K562 (cell line): ENCODE measurements around the gene FOXJ1. TPM values are rescaled to one million over a fixed set of nuclear protein-coding genes. Genes with fewer than 3 reads are reported as not detected.

ENCODE experiments used
- ATAC-seq: fragments of 200-7000 bp; cut with Tn5 transposase; 3 replicates; pipeline ENCODE4 v1.9.1; 2020; ENCODE audit warnings: moderate library complexity
- BruUV-seq: library from RNA; stranded (reverse); fragments of 400-500 nt; replicated peaks from 2 replicates; lab custom pipeline; 2021; lab: Mats Ljungman, UMichigan
- CTCF ChIA-PET: fragments of 300-600 bp; formaldehyde crosslinking; extraction: SDS; loops from one replicate; lab custom pipeline; 2021; ENCODE audit warnings: low intra/inter-chr PET ratio; lab: Yijun Ruan, JAX
- POLR2A ChIA-PET: fragments of 300-600, 350-650 bp; sonication (Branson Sonifier 250); formaldehyde crosslinking; extraction: SDS; loops from one replicate; lab custom pipeline; 2021; ENCODE audit warnings: antibody characterized with exemption, inconsistent platforms; lab: Yijun Ruan, JAX
- DNase-seq, 4 experiments: peaks; one replicate each; pipeline versions ENCODE4 v3.0.0 to v3.0.0-alpha.2; 2011 to 2018; ENCODE audit warnings: low spot score in 3 of 4, mixed read lengths in 3 of 4; ENCODE audit errors: extremely low read depth in 1 of 4
- FAIRE-seq: peaks from 2 replicates; lab custom pipeline; 2011; peaks lifted over from hg19 to GRCh38; lab: Jason Lieb, UNC
- H2AFZ ChIP-seq: 2 replicates; pipeline ENCODE4 v1.6.0; 2011; ENCODE audit warnings: low read depth, low read length, control low read depth, inconsistent platforms
- H3K27ac ChIP-seq: fragments of 200-600 bp; 3 replicates; pipeline ENCODE4 v1.8.0; 2011; ENCODE audit warnings: low read depth, mild to moderate bottlenecking, control low read depth, inconsistent platforms, low read length, moderate library complexity, mixed read lengths; ENCODE audit errors: extremely low read depth
- H3K27me3 ChIP-seq, 2 experiments: fragments of 300-600 bp in 1 of 2; 2 replicates in 1 of 2; 3 replicates in 1 of 2; pipeline versions ENCODE4 v1.6.0 to v1.8.0; 2011; ENCODE audit warnings: inconsistent platforms in 2 of 2, low read length in 2 of 2, mild to moderate bottlenecking in 1 of 2, mixed read lengths in 1 of 2, moderate library complexity in 1 of 2; ENCODE audit not compliant: control insufficient read depth in 2 of 2, insufficient read depth in 2 of 2
- H3K36me3 ChIP-seq: fragments of 300-600 bp; 3 replicates; pipeline ENCODE4 v1.8.0; 2011; ENCODE audit warnings: mild to moderate bottlenecking, low read length, inconsistent platforms; ENCODE audit not compliant: control insufficient read depth, insufficient read depth
- H3K4me1 ChIP-seq, 2 experiments: fragments of 200-600 bp in 1 of 2; replicated peaks in 1 of 2; 2 replicates in 1 of 2; 3 replicates in 1 of 2; pipeline versions ENCODE4 v1.5.1 to v1.8.0; 2011; ENCODE audit warnings: inconsistent platforms in 2 of 2, low read length in 2 of 2, mild to moderate bottlenecking in 1 of 2, mixed read lengths in 1 of 2, moderate library complexity in 1 of 2; ENCODE audit not compliant: control insufficient read depth in 2 of 2, insufficient read depth in 2 of 2
- H3K4me2 ChIP-seq: 2 replicates; pipeline ENCODE4 v1.6.1; 2011; ENCODE audit warnings: low read length, control low read depth, inconsistent platforms, mixed read lengths; ENCODE audit not compliant: insufficient read depth
- H3K4me3 ChIP-seq: fragments of 200-600 bp; sonication (generic), shearing (Covaris generic); 2 replicates; pipeline ENCODE4 v1.5.1; 2016; ENCODE audit warnings: control low read depth, inconsistent platforms
- H3K79me2 ChIP-seq: fragments of 200-600 bp; 3 replicates; pipeline ENCODE4 v1.8.0; 2011; ENCODE audit warnings: low read length, inconsistent platforms; ENCODE audit not compliant: control insufficient read depth, insufficient read depth
- H3K9ac ChIP-seq, 2 experiments: 2 replicates each; pipeline versions ENCODE4 v1.6.0 to v1.6.1; 2011; ENCODE audit warnings: low read depth in 2 of 2, low read length in 2 of 2, control low read depth in 1 of 2, inconsistent platforms in 1 of 2, mild to moderate bottlenecking in 1 of 2, mixed read lengths in 1 of 2; ENCODE audit not compliant: insufficient read depth in 1 of 2
- H3K9me1 ChIP-seq: one replicate; pipeline ENCODE4 v1.6.0; 2011; ENCODE audit warnings: inconsistent platforms, mild to moderate bottlenecking, low read length, moderate library complexity; ENCODE audit not compliant: control insufficient read depth, insufficient read depth
- H3K9me3 ChIP-seq: replicated peaks from 2 replicates; pipeline ENCODE4 v1.5.1; 2011; ENCODE audit warnings: low read depth, low read length, inconsistent platforms; ENCODE audit not compliant: control insufficient read depth, insufficient read depth
- H4K20me1 ChIP-seq: replicated peaks from 2 replicates; pipeline ENCODE4 v1.6.1; 2011; ENCODE audit warnings: low read length, inconsistent platforms, mixed read lengths; ENCODE audit not compliant: control insufficient read depth, insufficient read depth
- MEIS2 ChIP-seq: fragments of 450-650 bp; IDR thresholded peaks from 2 replicates; pipeline ENCODE4 v1.6.1; 2014; ENCODE audit warnings: mild to moderate bottlenecking; ENCODE audit not compliant: partially characterized antibody
- NR2C1 ChIP-seq, 2 experiments: fragments of 450-650 bp; IDR thresholded peaks; 2 replicates each; pipeline ENCODE4 v1.6.1; 2017; ENCODE audit warnings: mild to moderate bottlenecking in 2 of 2, antibody characterized with exemption in 1 of 2, inconsistent platforms in 1 of 2, missing compliant biosample characterization in 1 of 2, missing genetic modification characterization in 1 of 2
- NR2C2 ChIP-seq, 2 experiments: fragments of 200-800 bp in 1 of 2; sonication (Bioruptor generic) in 1 of 2; sonication (generic) in 1 of 2; formaldehyde crosslinking in 1 of 2; IDR thresholded peaks; 2 replicates each; pipeline versions ENCODE4 v1.6.1 to v1.8.0; 2016 to 2022; ENCODE audit warnings: mild to moderate bottlenecking in 1 of 2, missing compliant biosample characterization in 1 of 2, missing genetic modification characterization in 1 of 2, missing genetic modification reagents in 1 of 2
- ZNF24 ChIP-seq: fragments of 450-650 bp; IDR thresholded peaks from 2 replicates; pipeline ENCODE4 v1.6.1; 2016
- WGBS: fragments of 100-300 bp; shearing (Covaris generic); methylation state at CpG from one replicate; pipeline ENCODE4 v1.1.6; 2016; ENCODE audit warnings: low coverage, mixed read lengths; ENCODE audit not compliant: insufficient coverage; ENCODE audit errors: missing lambda C conversion rate; 5-methylcytosine and 5-hydroxymethylcytosine counted together
- in situ Hi-C: fragments of 300-500 bp; cut with MboI; formaldehyde crosslinking; loops from 4 replicates; pipeline ENCODE4 v1.15.0; 2018; ENCODE audit warnings: inconsistent platforms, mixed read lengths
- intact Hi-C: fragments of 100-400 bp; cut with micrococcal nuclease; formaldehyde crosslinking; loops from 2 replicates; pipeline ENCODE4 v1.14.2; 2022
- polyA plus RNA-seq, 8 experiments: library from polyadenylated mRNA; depleted of rRNA in 4 of 8; stranded (reverse) in 5 of 8; unstranded in 3 of 8; fragments of >200 nt; fragmentation: Nextera tagmentation in 2 of 8; fragmentation: Illumina TruSeq in 1 of 8; extraction: Ambion mirVana in 2 of 8; extraction: Trizol in 1 of 8; gene quantifications; 2 replicates each; pipeline versions ENCODE4 v1.2.1 to v1.2.3, GENCODE V29; 2011 to 2014; ENCODE audit warnings: inconsistent platforms in 1 of 8, missing spikeins in 1 of 8
- total RNA-seq, 7 experiments: library from RNA; depleted of rRNA in 6 of 7; stranded (reverse); fragments of >200 nt in 6 of 7; fragmentation: Illumina TruSeq in 2 of 7; extraction: Trizol in 2 of 7; gene quantifications; 2 replicates each; pipeline versions ENCODE4 v1.2.1 to v1.2.3, GENCODE V29; 2011 to 2021; ENCODE audit warnings: low replicate concordance in 1 of 7

FOXJ1 gene
- total and polyA plus RNA-seq, 9 of the 15 experiments (the other 6 are each of a cell fraction or from before 2014, with no cell fraction given), result 0.07 TPM; not detected in 8

- H3K27ac ChIP-seq, result no peak overlapping the region
- POLR2A ChIA-PET, result interaction anchor here (0.7 to 11.3 kb wide), 5 partner anchors 44 to 165 kb away, joined by 3 to 157 read pairs (median 4); no protein-coding TSS in a partner anchor
- H3K9ac ChIP-seq, result peak overlapping the region in 1 of 2 experiments; percentile 81; a peak in 2 of 4 replicates
- H2AFZ ChIP-seq, result no peak overlapping the region
- CTCF ChIA-PET, result interaction anchor here (0.6 to 6.9 kb wide), 4 partner anchors 15 to 157 kb away, joined by 3 to 89 read pairs (median 8); no protein-coding TSS in a partner anchor
- peak; percentile 52; the same call in 1 of the 2 replicates for TF ChIP-seq NR2C1 (IDR thresholded peaks at IDR 0.05)
- 0 out of 2 replicates have a peak, but pooled peaks have one; percentile 51 for TF ChIP-seq NR2C1 (tag; IDR thresholded peaks at IDR 0.05)
- no peak for TF ChIP-seq NR2C2 (CRISPR knock-in tag; IDR thresholded peaks at IDR 0.05)
- TF ChIP-seq NR2C2 (tag; IDR thresholded peaks at IDR 0.05), result peak; percentile 40; the same call in 1 of the 2 replicates
- TF ChIP-seq ZNF24, result 0 out of 2 replicates have a peak, but pooled peaks have one; percentile 49
- TF ChIP-seq MEIS2, result no peak
- no peaks in the 10 kb centered on the region for H3K9me3 ChIP-seq
- 78% methylated on average over 22 of the region's 24 CpGs for WGBS
- no peaks in the 10 kb centered on the region for H3K36me3 ChIP-seq
- H3K4me1 ChIP-seq, result peaks cover 5 to 21% of the 10 kb centered on the region in 2 experiments; a peak in 4 of 5 replicates
- peaks cover 4% of the 10 kb centered on the region for H3K9me1 ChIP-seq
- no peaks in the 10 kb centered on the region for H4K20me1 ChIP-seq
- no peaks in the 10 kb centered on the region for H3K27me3 ChIP-seq
- no peak overlapping the region for H3K4me2 ChIP-seq
- in situ Hi-C loops, result no loop called here
- intact Hi-C loops, result loop anchor here (5.0 kb wide), 3 partner anchors 60 to 175 kb away; no protein-coding TSS in a partner anchor
- ATAC-seq (no peak), DNase-seq (peak in 1 of 4 experiments; percentile 17), FAIRE-seq (no peak)
- H3K4me3 ChIP-seq, result no peak overlapping the region
- H3K79me2 ChIP-seq, result no peaks in the 10 kb centered on the region
- BruUV-seq, result no TSS peak
Measured at GRCh38 chr17:76122431-76123190, 18.4 kb downstream of the FOXJ1 start.
